GM19328 (cell line): ENCODE measurements around the gene IGF2R.

Experiments used
- ATAC-seq: cut with Tn5 transposase; IDR thresholded peaks from one replicate; pipeline ENCODE4 v1.9.1; 2021; ENCODE audit warnings: mild to moderate bottlenecking, moderate library complexity; ENCODE audit not compliant: unreplicated experiment

Gene IGF2R

DNA sequence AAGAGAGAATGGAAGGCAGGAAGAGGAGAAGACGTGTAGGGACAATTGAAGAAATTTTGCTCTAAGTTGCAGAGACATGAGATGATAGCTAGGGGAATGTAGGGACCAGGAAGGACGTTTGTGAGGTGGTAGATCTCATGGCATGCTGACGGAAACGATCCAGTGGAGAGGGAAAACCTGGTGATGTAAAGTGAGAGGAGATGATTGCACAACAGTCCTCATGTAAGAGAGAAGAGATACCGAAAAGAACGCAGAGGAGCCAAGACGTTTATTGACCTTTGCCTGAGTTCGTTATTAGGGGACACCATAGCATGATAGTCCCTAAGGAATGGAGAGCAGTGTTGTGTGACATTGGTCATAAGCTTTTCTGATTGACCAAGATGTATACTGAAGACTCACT, 55.3 kb downstream of the IGF2R start:
- ATAC-seq = no peak

DNA sequence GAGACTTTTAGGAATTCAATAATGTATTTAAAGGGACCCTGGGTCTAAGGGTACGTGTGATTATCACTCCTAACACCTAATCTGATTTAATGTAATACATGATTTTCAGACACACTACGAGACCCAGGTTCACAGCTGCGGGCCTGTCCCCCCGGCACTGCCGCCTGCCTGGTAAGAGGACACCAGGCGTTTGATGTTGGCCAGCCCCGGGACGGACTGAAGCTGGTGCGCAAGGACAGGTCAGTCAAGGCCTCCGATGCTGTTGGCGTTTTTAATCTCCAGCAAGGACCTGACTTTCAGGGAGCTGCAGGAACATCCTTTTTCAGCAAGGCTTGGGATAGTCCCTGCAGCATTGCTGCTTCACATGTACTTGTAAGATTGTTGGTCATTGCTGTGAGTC, 58.2 kb downstream of the IGF2R start:
- ATAC-seq = no peak

DNA sequence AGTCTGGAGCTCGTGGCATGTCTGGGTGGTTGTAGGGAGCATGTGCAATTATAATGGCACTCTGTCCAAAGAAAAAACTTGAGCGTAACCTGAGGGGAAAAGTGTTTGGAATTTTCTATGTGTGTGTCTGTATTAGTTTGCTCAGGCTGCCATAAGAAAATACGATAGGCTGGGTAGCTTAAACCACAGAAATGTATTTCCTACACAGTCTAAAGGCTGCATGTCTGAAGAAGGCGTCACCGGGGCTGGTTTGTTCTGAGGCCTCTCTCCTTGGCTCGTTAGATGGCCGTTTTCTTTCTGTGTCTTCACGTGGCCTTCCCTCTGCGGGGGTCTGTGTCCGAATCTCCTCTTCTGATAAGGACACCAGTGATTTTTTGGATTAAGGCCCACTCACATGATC, 59.0 kb downstream of the IGF2R start:
- no peak for ATAC-seq

DNA sequence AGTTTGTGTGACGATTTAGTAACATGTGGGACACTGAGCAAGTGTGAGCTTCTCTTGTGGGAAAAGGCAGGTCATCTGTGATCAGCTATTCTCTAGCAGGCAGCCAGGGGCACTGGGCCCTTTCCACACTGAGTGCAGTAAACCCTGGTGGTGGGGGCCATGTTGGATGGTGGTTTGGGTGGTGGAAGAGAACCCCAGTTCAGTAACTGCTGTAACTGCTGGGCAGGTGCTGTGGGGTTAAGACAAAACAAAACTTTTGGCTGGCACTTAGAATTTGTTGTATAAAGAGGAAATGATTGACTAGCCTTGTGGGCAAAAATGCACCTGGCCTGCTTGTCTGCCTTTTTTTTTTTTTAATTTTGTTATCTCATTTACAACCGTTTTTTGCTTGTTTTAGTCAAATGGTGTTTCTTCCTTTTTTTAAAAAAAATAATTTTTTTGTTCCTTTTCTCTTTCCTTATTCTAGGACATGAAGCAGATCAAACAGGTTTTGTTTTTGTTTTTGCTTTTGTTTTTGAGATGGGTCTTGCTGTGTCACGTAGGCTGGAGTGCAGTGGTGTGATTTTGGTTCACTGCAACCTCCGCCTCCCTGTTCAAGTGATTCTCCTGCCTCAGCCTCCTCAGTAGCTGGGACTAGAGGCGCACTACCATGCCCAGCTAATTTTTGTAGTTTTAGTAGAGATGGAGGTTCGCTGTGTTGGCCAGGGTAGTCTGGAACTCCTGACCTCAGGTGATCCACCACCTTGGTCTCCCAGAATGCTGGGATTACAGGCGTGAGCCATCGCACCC, 59.8 kb downstream of the IGF2R start:
- ATAC-seq = no peak

DNA sequence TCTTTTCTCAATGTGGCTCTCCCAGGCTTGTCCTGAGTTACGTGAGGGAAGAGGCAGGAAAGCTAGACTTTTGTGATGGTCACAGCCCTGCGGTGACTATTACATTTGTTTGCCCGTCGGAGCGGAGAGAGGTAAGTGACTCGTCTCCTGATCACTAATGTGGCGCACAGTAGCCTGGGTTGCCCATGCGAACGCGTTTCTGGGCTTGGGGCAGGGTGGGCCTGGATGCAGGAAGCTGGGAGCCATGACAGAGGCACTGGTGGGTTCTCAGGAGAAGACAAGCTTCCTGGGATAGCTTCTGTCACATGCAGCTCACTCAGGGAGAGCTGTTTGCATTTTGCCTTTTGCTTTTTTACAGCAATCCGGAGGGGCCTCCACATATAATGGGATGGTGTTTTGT, 60.6 kb downstream of the IGF2R start:
- ATAC-seq = no peak

DNA sequence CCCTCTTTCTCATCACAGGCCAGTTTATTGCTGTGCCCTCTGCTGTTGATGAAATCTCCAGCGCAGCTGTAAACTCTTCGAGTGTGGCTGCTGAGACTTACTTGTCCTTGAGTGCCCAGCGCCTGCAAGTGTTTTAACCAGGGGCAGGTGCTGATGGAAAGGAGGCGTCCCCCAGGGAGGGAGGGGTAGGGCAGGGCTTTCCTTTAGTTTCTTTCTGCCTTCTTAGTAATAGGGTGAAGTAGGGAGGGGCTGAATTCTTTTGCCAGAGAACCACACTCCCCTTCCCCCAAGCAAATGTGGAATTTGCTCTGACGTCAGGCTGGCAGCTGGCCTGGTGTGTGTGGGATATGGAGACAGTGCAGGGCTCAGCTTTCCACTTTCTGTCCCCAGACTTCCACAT, 61.2 kb downstream of the IGF2R start:
- ATAC-seq = no peak

DNA sequence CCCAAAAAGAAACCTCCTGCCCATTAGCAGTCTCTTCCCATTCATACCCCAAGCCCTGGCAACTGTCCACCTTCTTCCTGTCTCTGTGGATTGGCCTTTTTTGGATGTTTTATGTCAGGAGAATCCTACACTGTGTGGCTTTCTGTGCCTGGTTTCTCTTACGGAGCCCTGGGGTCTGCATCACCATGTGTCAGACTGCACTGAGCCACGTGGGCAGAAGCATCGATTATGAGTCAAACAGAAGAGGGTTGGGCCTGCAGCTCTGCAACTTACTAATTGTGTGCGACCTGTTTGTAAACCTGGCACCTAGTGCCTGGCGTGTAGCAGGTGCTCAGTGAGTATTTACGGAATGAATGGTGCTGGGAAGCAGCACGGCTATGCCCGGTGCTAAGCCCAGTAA, 62.6 kb downstream of the IGF2R start:
- ATAC-seq = no peak

DNA sequence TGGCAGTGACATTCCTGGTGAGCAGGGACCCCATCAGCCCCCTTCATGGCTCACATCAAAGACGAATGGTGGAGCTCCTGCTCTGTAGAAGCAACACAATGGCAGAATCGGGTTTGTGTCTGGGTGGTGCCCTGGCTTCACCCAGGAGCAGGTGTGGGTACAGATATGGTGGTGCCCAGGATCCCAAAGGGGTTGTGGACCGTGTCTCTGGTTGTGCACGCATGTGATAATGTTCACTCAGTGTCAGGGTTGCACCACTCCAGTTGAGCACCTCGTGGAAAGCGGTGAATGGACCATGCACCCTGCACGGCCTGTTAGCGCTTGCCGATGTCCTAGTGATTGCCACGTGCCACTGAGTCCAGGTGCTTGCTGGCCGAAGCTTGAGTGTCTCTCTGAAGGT, 63.0 kb downstream of the IGF2R start:
- no peak for ATAC-seq

DNA sequence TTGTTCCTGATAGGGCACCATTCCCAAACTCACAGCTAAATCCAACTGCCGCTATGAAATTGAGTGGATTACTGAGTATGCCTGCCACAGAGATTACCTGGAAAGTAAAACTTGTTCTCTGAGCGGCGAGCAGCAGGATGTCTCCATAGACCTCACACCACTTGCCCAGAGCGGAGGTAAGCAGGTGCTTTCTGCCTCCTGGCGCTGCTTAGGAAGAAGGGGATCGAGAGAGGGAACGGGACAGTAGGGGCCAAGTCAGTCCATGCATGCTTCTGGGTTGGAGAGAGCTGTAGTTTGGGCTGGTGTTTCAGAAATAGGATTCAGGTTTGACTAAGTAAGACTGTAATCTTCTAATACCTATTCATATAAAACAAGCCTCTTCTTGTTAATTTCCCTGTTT, 63.7 kb downstream of the IGF2R start:
- ATAC-seq = no peak

DNA sequence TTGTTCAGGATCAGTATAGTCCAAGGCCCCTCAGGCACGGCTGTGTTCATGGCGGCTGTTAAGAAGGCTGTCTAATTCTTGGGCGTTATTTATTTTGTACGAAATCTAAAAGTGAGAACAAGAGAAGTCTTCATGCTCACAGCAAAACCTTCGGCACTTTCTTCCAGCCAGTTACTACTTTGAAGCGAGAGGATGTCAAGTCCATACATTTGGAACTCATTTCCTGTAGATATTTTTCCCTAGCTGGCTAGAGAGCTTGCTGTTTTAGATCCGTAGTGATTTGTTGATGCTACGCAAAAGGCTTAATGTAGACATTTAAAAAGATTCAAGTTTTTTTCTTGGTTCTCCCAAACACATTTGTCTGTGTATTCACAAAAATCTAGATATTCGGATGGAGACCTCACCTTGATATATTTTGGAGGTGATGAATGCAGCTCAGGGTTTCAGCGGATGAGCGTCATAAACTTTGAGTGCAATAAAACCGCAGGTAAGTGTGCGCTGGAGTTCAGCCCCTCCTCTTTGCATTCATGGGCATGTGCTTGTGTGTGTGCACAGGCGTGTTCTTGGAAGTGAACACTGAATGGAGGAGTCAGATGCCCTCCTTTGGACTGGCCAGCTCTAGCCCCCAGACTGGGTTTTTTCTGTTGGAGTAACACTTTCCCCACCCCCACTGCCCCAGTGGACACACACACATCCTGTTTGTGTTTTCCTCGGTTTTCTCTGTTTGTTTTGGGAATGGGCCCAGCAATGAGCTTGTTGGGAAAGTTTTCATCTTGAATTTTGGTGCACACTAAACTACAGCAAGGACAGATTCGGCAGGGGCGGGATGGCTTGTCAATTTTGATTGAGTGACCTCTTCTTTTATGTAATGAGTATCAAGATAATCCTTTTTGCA, 65.4 kb downstream of the IGF2R start:
- no peak for ATAC-seq

DNA sequence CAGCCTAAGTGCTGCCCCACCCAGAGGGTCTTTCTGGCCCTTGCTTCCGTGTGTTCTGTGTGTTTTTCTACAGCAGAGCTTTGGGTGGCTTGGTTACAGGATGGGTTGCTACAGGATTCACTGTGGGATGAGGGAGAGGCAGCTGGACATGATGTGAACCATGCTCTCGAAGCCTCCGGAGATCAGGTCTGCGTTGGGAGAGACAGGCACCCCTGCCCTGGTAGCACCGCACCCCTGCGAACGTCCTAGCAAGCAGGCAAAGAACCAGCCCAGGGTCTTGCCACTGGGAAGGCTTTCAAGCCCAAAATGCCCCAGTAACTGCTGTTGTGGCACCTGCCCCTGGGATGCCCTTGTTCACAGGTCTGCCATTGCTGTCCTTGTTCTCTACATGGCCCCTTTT, 66.4 kb downstream of the IGF2R start:
- ATAC-seq = no peak

DNA sequence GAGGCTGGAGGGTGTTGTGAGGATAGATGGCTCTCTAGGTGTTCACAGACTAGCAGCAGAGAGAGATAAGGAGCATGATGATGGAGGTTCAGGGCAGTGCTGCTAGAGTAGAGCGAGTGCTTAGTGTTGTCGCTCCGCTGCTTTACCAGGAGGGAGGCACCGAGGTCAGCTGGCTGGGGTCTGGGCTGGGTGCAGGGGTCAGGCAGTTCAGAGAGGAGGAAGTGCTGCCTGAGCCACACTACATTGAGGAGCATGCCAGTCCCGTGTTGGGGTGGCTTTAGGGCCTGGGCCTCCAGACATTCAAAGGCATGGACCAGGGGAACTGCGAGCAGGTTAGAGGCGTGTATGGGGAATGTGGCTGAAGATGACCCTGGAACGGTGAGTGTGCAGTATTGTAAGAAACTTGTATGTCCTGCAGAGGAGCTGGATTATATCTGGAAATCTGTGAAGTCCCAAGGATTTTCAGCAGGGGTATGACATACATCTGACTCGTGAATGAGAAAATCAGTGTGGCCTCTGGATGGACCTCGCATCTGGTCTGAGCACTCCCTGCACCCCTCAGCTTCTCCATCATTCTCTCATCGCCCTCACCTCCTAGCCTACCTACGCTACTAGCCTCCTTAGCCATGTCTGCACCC, 66.9 kb downstream of the IGF2R start:
- no peak for ATAC-seq

DNA sequence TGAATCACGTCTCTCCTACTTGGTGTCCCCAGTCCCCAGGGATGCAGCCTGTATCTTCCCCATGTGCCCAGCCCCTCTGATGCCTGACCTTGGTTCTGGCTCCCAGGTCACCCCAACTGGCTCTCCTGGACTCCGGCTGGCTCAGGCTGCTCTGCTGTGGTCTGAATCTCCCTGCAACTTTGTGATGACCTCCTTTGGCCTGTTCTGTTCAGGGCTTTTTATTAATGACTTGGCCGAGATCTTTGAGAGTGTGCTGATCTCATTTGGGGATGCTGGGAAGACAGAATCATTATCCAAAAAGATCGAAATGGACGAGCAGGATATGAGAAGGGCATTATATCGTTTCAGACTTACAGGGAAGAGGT, 67.4 kb downstream of the IGF2R start:
- ATAC-seq = no peak

DNA sequence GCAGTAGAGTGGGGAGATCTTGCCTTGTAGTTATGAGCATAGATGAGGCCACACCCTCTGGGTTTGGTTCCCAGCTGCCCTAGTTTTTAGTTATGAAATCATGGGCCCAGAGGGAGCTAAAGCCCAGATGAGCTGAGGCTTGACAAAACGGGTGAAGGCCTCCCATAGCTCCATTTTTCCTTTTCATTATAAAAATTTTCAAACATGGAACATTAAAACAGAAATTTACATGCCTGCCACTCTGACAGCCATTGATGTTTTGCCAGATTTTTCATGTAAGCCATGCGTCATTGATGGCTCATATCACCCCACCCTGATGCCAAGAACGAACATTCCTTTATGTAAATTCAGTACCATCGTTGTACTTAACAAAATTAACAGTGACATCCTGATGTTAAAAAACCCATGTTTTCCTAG, 67.9 kb downstream of the IGF2R start:
- ATAC-seq = no peak

DNA sequence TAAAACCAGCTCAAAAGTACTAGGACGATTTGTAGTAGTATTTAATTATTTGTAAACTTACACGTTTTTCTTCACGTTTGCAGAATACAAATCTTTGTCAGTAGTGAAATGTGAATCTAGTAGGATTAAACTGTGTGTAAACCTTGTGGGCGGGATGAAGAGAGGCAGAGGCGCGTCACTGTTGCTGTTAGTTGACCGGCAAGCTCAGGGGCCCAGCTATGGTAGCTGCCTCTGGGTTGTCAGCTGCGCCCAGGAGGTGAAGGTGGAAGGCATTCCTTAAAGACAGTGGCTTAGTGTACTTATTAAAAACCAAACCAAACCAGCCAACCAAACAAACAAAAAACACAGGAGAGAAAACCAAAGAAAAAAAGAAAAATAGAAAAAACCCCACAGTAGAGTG, 69.6 kb downstream of the IGF2R start:
- no peak for ATAC-seq

DNA sequence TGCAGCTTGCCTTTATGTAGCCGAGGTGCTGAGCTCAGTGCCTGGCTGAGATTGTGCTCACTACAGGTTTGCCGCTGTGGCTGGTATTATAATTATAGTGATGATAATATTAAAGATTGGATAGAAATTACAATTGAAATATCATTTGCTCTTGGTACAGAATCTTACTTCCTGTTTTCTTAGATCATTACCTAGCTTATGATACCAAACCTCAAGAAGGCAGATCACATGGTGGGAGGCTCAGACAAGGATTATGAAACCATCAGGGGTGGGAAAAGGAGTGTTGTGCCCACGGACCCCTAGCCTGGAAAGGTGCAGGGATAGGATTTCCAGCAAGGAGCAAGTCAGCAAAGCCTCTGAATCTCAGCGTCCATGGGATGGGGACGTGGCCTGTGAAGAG, 70.6 kb downstream of the IGF2R start:
- no peak for ATAC-seq

DNA sequence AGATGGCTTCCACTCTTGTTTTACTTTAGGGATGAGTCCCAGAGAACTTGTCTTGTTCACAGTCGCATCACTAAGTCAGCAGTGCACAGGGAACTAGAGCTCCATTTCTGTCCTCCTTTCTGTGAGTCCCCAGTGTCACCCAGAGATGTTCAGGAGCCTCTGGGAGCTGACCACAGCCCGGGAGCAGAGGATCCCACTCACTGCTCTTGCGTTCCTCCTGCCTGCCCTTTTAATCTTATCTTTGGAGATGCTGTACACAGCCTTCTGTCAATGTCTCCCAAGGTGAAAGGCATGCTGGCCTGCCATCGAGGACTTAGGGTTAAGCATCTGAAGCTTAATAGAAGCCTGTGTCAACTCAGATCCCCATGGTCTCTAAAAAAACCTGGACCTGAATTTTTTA, 71.2 kb downstream of the IGF2R start:
- no peak for ATAC-seq

DNA sequence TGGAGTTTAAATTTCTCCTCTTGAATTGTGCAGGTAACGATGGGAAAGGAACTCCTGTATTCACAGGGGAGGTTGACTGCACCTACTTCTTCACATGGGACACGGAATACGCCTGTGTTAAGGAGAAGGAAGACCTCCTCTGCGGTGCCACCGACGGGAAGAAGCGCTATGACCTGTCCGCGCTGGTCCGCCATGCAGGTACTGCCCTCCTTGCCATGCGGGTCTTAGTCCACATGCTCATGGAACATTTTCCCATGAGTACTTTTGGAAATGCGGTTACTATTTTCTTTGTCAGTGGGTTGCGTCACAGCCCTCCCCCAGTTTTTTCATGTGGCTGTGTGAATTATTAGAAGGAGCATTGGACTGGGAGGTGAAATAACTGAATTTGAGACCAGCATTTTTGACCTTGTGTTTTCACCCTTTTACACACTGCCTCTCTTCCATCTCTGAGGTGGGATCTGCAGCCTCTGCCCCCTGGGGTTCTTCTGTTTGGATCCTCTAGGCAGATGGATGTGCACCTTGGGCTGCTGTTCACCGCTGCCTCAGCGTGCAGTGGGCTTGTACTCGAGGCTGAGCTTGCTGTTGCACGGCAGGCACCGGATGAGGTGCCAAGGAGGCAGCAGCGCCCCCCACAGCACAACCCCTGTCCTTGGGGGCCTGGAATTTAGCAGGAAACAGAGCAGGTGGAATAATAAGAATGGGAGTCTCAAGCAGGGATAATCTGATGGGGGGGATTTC, 71.8 kb downstream of the IGF2R start:
- no peak for ATAC-seq

DNA sequence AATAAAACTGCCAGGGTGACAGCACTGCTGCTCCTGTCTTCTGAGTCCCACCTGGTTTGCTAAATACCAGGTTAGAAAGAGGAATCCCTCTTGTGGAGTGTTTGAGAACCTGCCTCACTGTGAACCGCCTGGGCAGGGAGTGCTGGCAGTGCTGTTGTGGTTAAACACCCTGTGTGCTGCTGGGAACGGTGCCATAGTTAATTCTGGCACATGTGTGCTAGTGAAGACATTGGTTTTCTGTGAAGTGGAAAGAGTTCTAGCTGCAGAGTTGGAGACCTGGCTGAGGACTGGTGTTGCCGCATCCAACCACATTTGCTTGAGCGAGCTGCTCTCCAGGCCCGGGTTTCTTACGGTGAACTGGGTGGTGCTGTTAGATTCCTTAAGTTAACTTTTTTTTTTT, 72.7 kb downstream of the IGF2R start:
- no peak for ATAC-seq

DNA sequence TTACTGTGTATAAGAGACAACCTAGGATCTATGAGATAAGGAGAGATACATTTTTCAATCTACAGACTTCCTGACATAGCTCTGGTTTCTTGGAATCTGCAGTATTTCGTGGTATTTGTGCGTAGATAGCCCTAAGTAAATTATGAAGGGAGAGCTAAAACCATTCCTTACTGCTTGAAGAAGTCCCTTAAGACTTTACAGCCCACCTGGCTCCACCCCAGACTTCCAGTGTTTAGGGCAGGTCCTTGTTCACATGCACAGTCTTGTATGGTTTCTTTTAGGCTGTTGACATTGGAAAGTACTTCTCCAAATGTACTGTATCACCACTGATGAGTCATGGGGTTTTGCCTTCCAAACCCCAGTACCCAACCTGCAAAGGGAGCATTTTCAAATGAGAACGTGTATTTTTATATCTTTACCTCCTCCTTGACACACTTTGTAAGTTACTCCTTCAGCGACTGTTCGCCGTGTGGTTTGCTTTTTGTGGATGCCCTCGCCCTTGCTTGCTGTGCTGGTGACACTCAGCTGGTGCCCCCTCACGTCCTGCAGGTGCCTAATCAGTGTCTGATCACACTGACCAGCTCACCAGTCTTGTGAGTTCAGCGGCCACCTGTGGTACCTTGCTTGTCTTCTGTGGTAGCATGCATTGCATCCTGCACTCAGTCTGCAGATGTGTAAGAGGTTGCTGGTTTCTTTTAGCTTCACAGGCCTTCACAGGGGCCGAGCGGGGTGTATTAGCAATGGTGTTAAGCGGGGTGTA, 73.3 kb downstream of the IGF2R start:
- no peak for ATAC-seq
